Keratinocyte (primary cell): ENCODE results near the gene MUS81. TPM values are rescaled to one million over a fixed set of nuclear protein-coding genes. Genes with fewer than 3 reads are reported as not detected.

Source experiments
- DNase-seq: peaks from one replicate; pipeline ENCODE4 v3.0.0-alpha.2; 2011; ENCODE audit warnings: low read depth, missing footprints, low spot score
- FAIRE-seq: peaks from 2 replicates; lab custom pipeline; 2011; peaks lifted over from hg19 to GRCh38; lab: Jason Lieb, UNC
- H2AFZ ChIP-seq: 2 replicates; pipeline ENCODE4 v1.6.0; 2012; ENCODE audit warnings: low read length, control low read depth, inconsistent platforms; ENCODE audit not compliant: control insufficient read depth
- H3K27ac ChIP-seq: 2 replicates; pipeline ENCODE4 v1.5.1; 2011; ENCODE audit warnings: low read length; ENCODE audit not compliant: control insufficient read depth, insufficient read depth
- H3K27me3 ChIP-seq: 3 replicates; pipeline ENCODE4 v1.6.0; 2011; ENCODE audit warnings: low read length; ENCODE audit not compliant: control insufficient read depth, insufficient read depth; ENCODE audit errors: extremely low read depth
- H3K36me3 ChIP-seq, 2 experiments: 2 replicates in 1 of 2; 3 replicates in 1 of 2; pipeline ENCODE4 v1.5.1; 2011; ENCODE audit warnings: low read length in 2 of 2, mild to moderate bottlenecking in 1 of 2; ENCODE audit not compliant: control insufficient read depth in 2 of 2, insufficient read depth in 2 of 2; ENCODE audit errors: extremely low read depth in 1 of 2
- H3K4me1 ChIP-seq: 3 replicates; pipeline ENCODE4 v1.5.1; 2011; ENCODE audit warnings: low read length; ENCODE audit not compliant: control insufficient read depth, insufficient read depth; ENCODE audit errors: extremely low read depth
- H3K4me2 ChIP-seq: 3 replicates; pipeline ENCODE4 v1.6.0; 2011; ENCODE audit warnings: low read depth, low read length; ENCODE audit not compliant: control insufficient read depth, insufficient read depth; ENCODE audit errors: extremely low read depth
- H3K4me3 ChIP-seq, 3 experiments: fragments of 200-600 bp in 1 of 3; sonication (generic) in 1 of 3; 2 replicates in 2 of 3; 3 replicates in 1 of 3; pipeline ENCODE4 v1.5.1; 2011 to 2016; ENCODE audit warnings: low read length in 3 of 3, mild to moderate bottlenecking in 3 of 3, control low read depth in 2 of 3, inconsistent platforms in 1 of 3, low read depth in 1 of 3, mixed read lengths in 1 of 3, mixed run types in 1 of 3, moderate library complexity in 1 of 3; ENCODE audit not compliant: control insufficient read depth in 2 of 3, insufficient read depth in 2 of 3; ENCODE audit errors: extremely low read depth in 1 of 3
- H3K79me2 ChIP-seq: 2 replicates; pipeline ENCODE4 v1.6.0; 2012; ENCODE audit warnings: low read length; ENCODE audit not compliant: control insufficient read depth, insufficient read depth
- H3K9ac ChIP-seq: 3 replicates; pipeline ENCODE4 v1.6.0; 2011; ENCODE audit warnings: low read length; ENCODE audit not compliant: control insufficient read depth, insufficient read depth; ENCODE audit errors: extremely low read depth
- H3K9me1 ChIP-seq: 3 replicates; pipeline ENCODE4 v1.6.0; 2011; ENCODE audit warnings: low read length; ENCODE audit not compliant: control insufficient read depth, insufficient read depth; ENCODE audit errors: extremely low read depth
- H3K9me3 ChIP-seq: 2 replicates; pipeline ENCODE4 v1.5.1; 2012; ENCODE audit warnings: low read depth, low read length; ENCODE audit not compliant: control insufficient read depth
- H4K20me1 ChIP-seq: 3 replicates; pipeline ENCODE4 v1.6.0; 2011; ENCODE audit warnings: low read length; ENCODE audit not compliant: control insufficient read depth, insufficient read depth; ENCODE audit errors: extremely low read depth
- CTCF ChIP-seq, 3 experiments: IDR thresholded peaks in 1 of 3; conservative IDR thresholded peaks in 1 of 3; optimal IDR thresholded peaks in 1 of 3; 2 replicates in 2 of 3; 3 replicates in 1 of 3; pipeline versions ENCODE3 to v1.5.1; 2011; ENCODE audit warnings: low read length in 3 of 3, mild to moderate bottlenecking in 3 of 3, moderate library complexity in 2 of 3, control low read depth in 1 of 3, inconsistent platforms in 1 of 3; ENCODE audit not compliant: insufficient read depth in 2 of 3; ENCODE audit errors: extremely low read depth in 1 of 3
- EZH2 ChIP-seq: IDR thresholded peaks from one replicate; pipeline ENCODE4 v1.6.1; 2012; ENCODE audit warnings: inconsistent platforms, mild to moderate bottlenecking, low read length, moderate library complexity
- dilution Hi-C: fragments of 300-500 bp; cut with MboI; formaldehyde crosslinking; loops from one replicate; pipeline ENCODE4 v1.7.0; 2020; ENCODE audit warnings: low sequenced_read_pairs; ENCODE audit not compliant: extremely low pct_ligation_motif_present
- polyA plus RNA-seq, 5 experiments: library from polyadenylated mRNA; depleted of rRNA in 3 of 5; stranded (reverse) in 3 of 5; stranded (forward) in 1 of 5; unstranded in 1 of 5; fragments of >200 nt; gene quantifications; 1 replicate in 1 of 5; 2 replicates in 3 of 5; 3 replicates in 1 of 5; pipeline versions ENCODE4 v1.2.1 to v1.2.3, GENCODE V29; 2011 to 2012; ENCODE audit warnings: missing spikeins in 2 of 5, low read depth in 1 of 5, low replicate concordance in 1 of 5

MUS81 gene
- polyA plus RNA-seq, 1 donor (not counting 4 experiments of a cell fraction or from before 2014, with no cell fraction given), result 28.0 TPM

- peak overlapping the region; percentile 92 for H3K4me2 ChIP-seq
- peaks cover 5% of the 10 kb centered on the region for H3K9me1 ChIP-seq
- no peak for FAIRE-seq
- peak overlapping the region; percentile 90 for H3K27ac ChIP-seq
- H3K79me2 ChIP-seq, result peaks cover 47% of the 10 kb centered on the region
- dilution Hi-C loops, result no loop called here
- H4K20me1 ChIP-seq, result peaks cover 12% of the 10 kb centered on the region
- H3K27me3 ChIP-seq, result no peaks in the 10 kb centered on the region
- H3K9ac ChIP-seq, result peak overlapping the region; percentile 83
- TF ChIP-seq CTCF (optimal IDR thresholded peaks at IDR 0.05 in 1 of 3, IDR thresholded peaks at IDR 0.05 in 1 of 3, conservative IDR thresholded peaks at IDR 0.05 in 1 of 3; ENCODE audit: extremely low read depth in 1 of 3, insufficient read depth in 2 of 3, low read length in 3 of 3), result no peak
- no peak for TF ChIP-seq EZH2
- peaks cover 23% of the 10 kb centered on the region for H3K4me1 ChIP-seq
- H3K9me3 ChIP-seq, result no peaks in the 10 kb centered on the region
- H2AFZ ChIP-seq, result peak overlapping the region; percentile 79
- H3K36me3 ChIP-seq, result peaks cover 37 to 48% of the 10 kb centered on the region in 2 experiments
- no peak for DNase-seq
- H3K4me3 ChIP-seq, result peak overlapping the region; percentile 83 to 96 (median 91)
These were observed 902 bp downstream of the MUS81 start for GRCh38 chr11:65861165-65861505.

- H3K9ac ChIP-seq, result peak overlapping the region; percentile 83
- H3K9me3 ChIP-seq, result no peaks in the 10 kb centered on the region
- no peak overlapping the region for H2AFZ ChIP-seq
- peak overlapping the region; percentile 92 for H3K4me2 ChIP-seq
- no peaks in the 10 kb centered on the region for H3K9me1 ChIP-seq
- H3K4me1 ChIP-seq, result peaks cover 18% of the 10 kb centered on the region
- no peaks in the 10 kb centered on the region for H3K27me3 ChIP-seq
- H3K36me3 ChIP-seq, result peaks cover 32 to 45% of the 10 kb centered on the region in 2 experiments
- H3K27ac ChIP-seq, result peak overlapping the region; percentile 90
- peaks cover 42% of the 10 kb centered on the region for H3K79me2 ChIP-seq
- no peak for FAIRE-seq
- peak overlapping the region; percentile 83 to 96 (median 91) for H3K4me3 ChIP-seq
- TF ChIP-seq CTCF (optimal IDR thresholded peaks at IDR 0.05 in 1 of 3, IDR thresholded peaks at IDR 0.05 in 1 of 3, conservative IDR thresholded peaks at IDR 0.05 in 1 of 3; ENCODE audit: extremely low read depth in 1 of 3, insufficient read depth in 2 of 3, low read length in 3 of 3) (no peak), EZH2 (no peak)
- DNase-seq, result no peak
- H4K20me1 ChIP-seq, result peaks cover 7% of the 10 kb centered on the region
- dilution Hi-C loops, result no loop called here
These were observed 1.4 kb downstream of the MUS81 start for GRCh38 chr11:65861533-65862183.
